Muscle of leg (tissue), 11 donors: ENCODE results near the gene MARCHF9. TPM values are rescaled to one million over a fixed set of nuclear protein-coding genes. Genes with fewer than 3 reads are reported as not detected.

Source experiments
- DNase-seq: peaks from one replicate; pipeline ENCODE4 v3.0.0; 2013
- H3K27ac ChIP-seq: one replicate; pipeline ENCODE4 v1.5.1; 2013; ENCODE audit warnings: mild to moderate bottlenecking, low read length, control low read depth
- H3K27me3 ChIP-seq: one replicate; pipeline ENCODE4 v1.6.1; 2013; ENCODE audit warnings: low read length; ENCODE audit not compliant: control insufficient read depth, insufficient read depth
- H3K36me3 ChIP-seq: one replicate; pipeline ENCODE4 v1.6.1; 2013; ENCODE audit warnings: low read length; ENCODE audit not compliant: control insufficient read depth, insufficient read depth
- H3K4me1 ChIP-seq: one replicate; pipeline ENCODE4 v1.6.1; 2013; ENCODE audit warnings: low read length; ENCODE audit not compliant: control insufficient read depth, insufficient read depth
- H3K4me3 ChIP-seq: one replicate; pipeline ENCODE4 v1.5.1; 2013; ENCODE audit warnings: low read length, control low read depth
- H3K9me3 ChIP-seq: replicated peaks from 2 replicates; pipeline ENCODE4 v1.6.1; 2013; ENCODE audit warnings: low read depth, low read length; ENCODE audit not compliant: control insufficient read depth
- WGBS: methylation state at CpG from one replicate; pipeline ENCODE4 v1.1.5; 2013; ENCODE audit warnings: missing lambda C conversion rate; ENCODE audit not compliant: insufficient coverage; 5-methylcytosine and 5-hydroxymethylcytosine counted together
- polyA plus RNA-seq, 8 donors: library from polyadenylated mRNA; unstranded; fragments of 120-200 nt; gene quantifications; one replicate each; pipeline versions ENCODE4 v1.2.1 to v1.2.3, GENCODE V29; 2013; ENCODE audit warnings: inconsistent platforms in 1 of 8, low replicate concordance in 1 of 8; ENCODE audit not compliant: insufficient read length in 8 of 8, insufficient read depth in 1 of 8
- total RNA-seq: library from RNA; stranded (reverse); fragments of 120-200 nt; gene quantifications from one replicate; pipeline ENCODE4 v1.2.4, GENCODE V29; 2013

The MARCHF9 gene
- total and polyA plus RNA-seq, 9 donors: 5.6 to 12.0 (median 7.3) TPM

DNA sequence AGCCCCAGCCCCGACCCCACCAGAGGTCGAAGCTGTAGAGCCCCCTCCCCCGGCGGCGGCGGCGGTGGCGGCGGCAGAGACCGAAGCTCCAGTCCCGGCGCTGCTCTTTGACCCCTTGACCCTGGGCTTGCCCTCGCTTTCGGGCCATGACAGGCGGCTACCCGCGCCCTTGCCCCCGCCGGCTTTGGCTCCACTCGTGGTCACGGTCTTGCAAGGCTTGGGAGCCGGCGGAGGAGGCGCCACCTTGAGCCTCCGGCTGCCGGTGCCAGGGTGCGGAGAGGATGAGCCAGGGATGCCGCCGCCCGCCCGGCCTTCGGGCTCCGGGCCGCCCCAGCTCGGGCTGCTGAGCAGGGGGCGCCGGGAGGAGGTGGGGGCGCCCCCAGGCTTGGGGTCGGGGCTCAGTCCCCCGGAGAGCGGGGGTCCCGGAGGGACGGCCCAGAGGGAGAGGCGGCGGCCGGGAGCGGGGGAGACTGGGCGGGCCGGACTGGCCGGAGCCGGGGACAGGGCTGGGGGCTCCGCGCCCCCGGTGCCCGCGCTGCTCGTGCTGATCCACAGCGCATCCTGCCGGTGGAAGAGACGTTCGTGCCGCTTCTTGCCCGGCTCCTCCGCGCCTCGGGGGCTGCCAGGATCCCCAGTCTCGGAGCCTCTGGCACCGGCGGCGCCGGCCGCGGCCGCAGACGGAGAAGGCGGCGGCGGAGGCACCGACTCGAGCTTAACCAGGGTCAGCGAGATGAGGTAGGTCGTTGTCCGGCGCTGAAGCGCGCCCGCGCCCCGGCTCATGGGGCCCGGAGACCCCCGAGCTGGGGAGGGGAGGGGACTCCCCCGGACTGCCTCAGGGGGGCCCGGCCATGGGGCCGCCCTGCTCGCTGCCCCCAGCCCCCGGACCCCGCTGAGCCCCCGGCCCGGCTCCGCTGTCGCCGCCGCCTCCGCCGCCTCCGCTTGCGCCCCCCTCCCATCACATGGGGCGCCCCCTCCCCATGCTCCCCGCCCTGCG is 17.1 kb upstream of the MARCHF9 start:
- Histone ChIP-seq H3K27me3 (peaks cover 69% of the 10 kb centered on the region), H3K36me3 (peaks cover 3% of the 10 kb centered on the region), H3K9me3 (no peaks in the 10 kb centered on the region), H3K4me3 (peak overlapping the region; percentile 40), H3K4me1 (peaks cover 60% of the 10 kb centered on the region), H3K27ac (no peak overlapping the region)
- peak; percentile 54 for DNase-seq
- 11% methylated on average over 84 of the region's 110 CpGs for WGBS

DNA sequence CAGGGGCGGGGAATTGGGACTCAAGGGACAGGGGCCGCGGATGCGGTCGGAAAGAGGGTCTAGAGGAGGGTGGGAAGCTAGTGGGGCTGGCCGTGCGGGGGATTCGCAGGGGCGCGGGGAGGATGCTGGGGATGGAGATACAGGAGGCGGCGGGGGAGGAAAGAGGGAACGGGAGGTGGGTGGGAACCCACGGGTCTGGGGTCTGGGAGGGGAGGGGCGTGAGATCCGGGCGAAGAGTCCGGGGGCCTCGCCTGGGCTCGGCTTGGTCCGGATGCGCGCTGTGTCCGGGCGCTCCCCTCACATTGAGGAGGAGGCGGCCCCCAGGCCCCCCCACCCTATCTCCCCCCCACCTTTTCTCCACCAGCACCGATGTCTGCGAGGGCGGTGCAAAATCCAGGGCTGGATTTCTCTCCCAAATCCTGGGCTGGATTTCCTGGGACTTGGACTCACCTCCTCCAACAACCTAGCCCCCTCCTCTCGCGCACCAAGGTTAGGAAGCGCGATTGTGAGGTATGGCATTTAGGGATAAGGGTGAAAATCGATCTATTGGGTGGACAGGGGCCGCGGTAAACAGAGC is 16.2 kb upstream of the MARCHF9 start, which contains the start of gene AGAP2:
Gene AGAP2 (minus strand): TSS at position 82 of the 577 bp plus-strand sequence. CDS start 496 bp downstream, outside the sequence.
- under 1% methylated on average over 13 of the region's 36 CpGs for WGBS

DNA sequence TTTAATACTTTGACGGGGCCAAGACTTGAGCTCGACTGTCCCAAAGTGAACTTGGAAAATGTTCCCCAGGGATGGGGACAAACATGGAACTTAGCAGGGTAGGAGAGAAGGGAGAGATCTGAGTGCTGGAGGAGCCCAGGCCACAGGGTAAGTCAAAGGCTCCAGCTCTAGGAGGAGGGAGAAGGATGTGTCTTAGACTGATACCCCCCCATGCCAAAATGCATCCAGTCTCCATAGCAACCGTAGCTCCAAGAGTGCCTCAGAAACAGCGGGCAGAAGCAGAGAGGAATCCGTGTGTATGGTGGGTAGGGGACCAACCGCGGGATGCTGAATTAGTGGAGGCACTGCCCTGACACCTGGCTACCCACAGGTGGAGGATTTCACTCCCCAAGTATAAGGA is 15.5 kb upstream of the MARCHF9 start:
- Histone ChIP-seq H3K27me3 (peaks cover 67% of the 10 kb centered on the region), H3K9me3 (no peaks in the 10 kb centered on the region), H3K36me3 (no peaks in the 10 kb centered on the region), H3K4me3 (no peak overlapping the region), H3K27ac (no peak overlapping the region), H3K4me1 (peaks cover 49% of the 10 kb centered on the region)
- no CpG with 5 or more reads among the region's 7 CpGs for WGBS
- peak; percentile 40 for DNase-seq

More for the DNA sequence above, 16.2 kb upstream of the MARCHF9 start, which contains the start of gene AGAP2:
- no peak within 1 kb of the TSS for H3K27ac ChIP-seq
- H3K4me3 ChIP-seq: peak within 1 kb of the TSS; percentile 43
- H3K4me1 ChIP-seq: peaks cover 52% of the 10 kb centered on the region
- H3K27me3 ChIP-seq: peaks cover 69% of the 10 kb centered on the region
- no peaks in the 10 kb centered on the region for H3K9me3 ChIP-seq
- peak; percentile 79 for DNase-seq
- no peaks in the 10 kb centered on the region for H3K36me3 ChIP-seq

DNA sequence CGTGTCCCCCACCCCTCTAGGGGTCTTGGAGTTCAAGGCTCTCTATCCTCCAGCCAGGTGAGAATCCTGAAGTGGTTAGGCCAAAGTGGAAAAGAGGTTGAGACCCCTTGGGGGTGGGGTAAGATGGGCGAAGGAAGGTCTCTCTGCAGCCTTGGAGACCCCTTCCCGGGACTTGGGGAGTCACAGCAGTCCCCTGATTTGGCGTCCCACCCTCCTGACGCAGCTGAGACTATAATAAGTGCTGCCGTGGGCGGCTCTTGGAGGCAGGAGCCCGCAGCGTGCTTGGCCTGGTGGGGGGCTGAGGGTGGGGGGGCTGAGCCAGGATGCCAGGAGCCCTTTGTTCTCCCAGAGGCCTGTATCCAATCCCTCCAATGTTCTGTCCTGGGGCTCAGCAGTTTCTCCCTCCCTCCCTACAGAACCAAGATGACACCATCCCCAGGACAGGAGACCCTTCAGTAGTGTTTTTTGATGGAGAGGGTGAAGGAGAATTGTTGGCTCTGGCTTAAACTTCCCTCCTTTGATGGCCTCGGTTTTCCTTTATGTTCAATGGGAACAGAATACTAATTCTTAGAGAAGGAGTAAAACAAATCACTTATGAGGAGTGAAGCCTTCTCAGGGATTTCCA is 14.9 kb upstream of the MARCHF9 start:
- no peaks in the 10 kb centered on the region for H3K9me3 ChIP-seq
- DNase-seq: no peak
- H3K4me1 ChIP-seq: peaks cover 43% of the 10 kb centered on the region
- H3K27ac ChIP-seq: no peak overlapping the region
- no peaks in the 10 kb centered on the region for H3K36me3 ChIP-seq
- H3K4me3 ChIP-seq: no peak overlapping the region
- WGBS: 50% methylated on average over 2 of the region's 10 CpGs
- H3K27me3 ChIP-seq: peaks cover 67% of the 10 kb centered on the region

DNA sequence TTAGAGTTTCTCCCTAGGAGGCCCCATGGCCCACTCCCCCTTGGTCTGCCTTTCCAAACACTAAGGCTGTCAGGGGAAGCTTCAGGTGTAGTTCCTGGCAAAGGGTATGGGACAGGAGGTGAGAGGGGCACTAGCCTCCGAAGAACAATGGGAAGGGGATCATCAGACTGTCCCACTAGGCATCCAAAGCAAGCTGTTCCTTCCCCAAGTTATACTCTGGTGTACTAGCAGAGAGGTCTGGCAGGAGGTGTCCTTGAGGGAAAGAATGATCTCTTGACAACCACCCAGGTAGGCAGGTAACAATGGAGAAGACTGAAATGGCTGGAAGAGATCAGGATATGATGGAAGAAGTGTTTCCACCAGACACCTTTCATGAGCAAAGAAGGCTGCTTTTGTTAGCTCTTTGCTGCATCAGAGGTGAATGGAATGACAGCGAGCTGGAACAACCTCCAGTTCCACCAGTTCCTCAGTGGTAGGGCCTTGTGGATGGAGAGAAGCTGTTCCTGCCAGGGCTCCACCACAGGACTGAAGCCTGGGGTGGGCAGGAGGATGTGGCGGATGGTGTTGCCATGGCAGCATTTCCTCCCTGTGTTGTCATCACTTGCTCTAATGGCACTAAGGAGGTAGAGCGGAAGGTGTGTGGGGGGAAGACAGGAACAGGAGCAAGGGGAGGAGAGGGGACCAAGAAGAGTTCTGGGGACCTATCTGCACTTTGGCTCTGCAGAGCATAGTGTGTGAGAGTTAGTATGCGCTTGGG is 14.1 kb upstream of the MARCHF9 start:
- Histone ChIP-seq H3K4me1 (peaks cover 41% of the 10 kb centered on the region), H3K36me3 (peaks cover 1% of the 10 kb centered on the region), H3K9me3 (no peaks in the 10 kb centered on the region), H3K27me3 (peaks cover 59% of the 10 kb centered on the region), H3K4me3 (no peak overlapping the region), H3K27ac (no peak overlapping the region)
- DNase-seq: no peak
- WGBS: 32% methylated on average over 3 of the region's 5 CpGs

DNA sequence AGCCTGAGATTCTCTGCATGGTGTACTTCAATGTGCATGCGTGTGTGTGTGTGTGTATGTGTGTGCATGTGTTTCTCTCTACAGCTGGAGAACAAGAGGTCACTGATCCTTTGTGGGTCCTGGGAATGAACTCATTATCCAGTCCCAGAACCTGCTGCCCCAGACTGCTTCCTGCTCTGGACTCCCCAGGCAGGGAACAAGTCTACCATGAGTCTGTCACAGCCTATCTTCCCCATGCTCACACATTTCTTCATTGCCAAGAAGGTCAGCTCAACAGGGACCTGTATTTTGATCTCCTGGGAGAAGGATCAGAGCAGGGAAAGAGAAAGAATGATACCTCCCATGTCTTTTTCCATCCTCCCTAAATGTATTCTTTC is 13.5 kb upstream of the MARCHF9 start:
- peak overlapping the region; percentile 25 for H3K27ac ChIP-seq
- H3K4me1 ChIP-seq: peaks cover 35% of the 10 kb centered on the region
- H3K4me3 ChIP-seq: no peak overlapping the region
- H3K36me3 ChIP-seq: peaks cover 6% of the 10 kb centered on the region
- peaks cover 54% of the 10 kb centered on the region for H3K27me3 ChIP-seq
- no CpG with 5 or more reads among the region's 1 CpG for WGBS
- no peaks in the 10 kb centered on the region for H3K9me3 ChIP-seq
- peak; percentile 47 for DNase-seq

DNA sequence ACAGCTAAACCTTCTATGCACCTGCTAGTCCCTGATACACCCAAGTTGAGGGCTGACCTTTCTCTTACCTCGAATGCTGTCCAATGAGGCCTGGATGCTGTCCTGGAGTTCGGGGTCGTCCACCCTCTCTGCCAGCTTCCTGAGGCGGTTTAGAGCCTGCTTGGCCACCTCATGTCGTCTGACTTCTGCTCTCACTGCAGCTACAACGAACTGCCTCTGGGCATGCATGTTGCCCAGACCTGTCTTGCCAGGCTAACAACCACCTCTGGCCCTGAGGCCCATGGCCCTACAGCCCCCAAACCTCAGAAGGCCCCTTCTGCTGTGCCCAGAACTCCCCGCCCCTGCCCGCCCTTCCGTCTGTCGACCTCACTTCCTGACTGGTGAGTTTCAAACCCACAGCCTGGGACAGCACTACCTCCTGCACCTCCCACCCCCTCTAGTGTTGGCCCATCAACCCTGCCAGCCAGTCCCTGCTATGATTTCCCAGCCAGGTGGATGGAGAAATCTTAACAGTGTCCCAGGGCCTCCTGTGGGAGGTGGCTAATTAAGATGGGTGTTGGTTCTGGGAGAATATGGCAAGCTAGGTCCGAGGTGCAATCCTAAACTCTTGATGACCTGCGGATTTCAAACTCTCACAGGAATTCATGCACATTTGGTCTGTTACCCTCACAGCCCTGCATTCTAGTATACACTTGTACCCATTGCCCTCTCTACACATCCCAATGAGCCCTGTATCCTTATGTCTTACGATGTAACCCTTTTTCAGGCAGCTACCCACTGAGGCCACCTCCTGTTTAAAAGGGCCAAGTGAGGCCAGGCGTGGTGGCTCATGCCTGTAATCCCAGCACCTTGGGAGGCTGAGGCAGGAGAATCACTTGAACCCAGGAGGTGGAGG is 12.8 kb upstream of the MARCHF9 start:
- peaks cover 12% of the 10 kb centered on the region for H3K36me3 ChIP-seq
- H3K4me1 ChIP-seq: peaks cover 29% of the 10 kb centered on the region
- H3K4me3 ChIP-seq: peak overlapping the region; percentile 7
- 38% methylated on average over 14 of the region's 14 CpGs for WGBS
- peaks cover 47% of the 10 kb centered on the region for H3K27me3 ChIP-seq
- H3K9me3 ChIP-seq: no peaks in the 10 kb centered on the region
- H3K27ac ChIP-seq: peak overlapping the region; percentile 25
- DNase-seq: no peak

DNA sequence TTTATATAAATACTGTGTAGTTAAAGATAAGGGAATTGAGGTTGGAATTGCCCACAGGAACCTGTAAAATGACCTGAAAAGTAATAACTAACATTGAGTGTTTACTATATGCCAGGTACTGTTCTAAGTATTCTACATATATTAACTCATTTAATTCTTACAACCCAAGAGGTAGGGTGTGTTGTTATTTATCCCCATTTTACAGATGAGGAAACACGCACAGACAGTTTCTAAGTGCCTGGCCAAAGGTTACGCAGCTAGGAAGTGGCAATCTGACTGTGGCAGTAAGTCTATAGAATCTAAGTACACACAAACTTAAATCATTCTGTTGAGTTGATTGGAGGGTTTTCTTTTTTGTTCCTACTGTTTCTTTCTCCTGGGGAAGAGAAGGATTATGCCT is 11.1 kb upstream of the MARCHF9 start:
- no peak for DNase-seq
- H3K4me3 ChIP-seq: no peak overlapping the region
- WGBS: no CpG with 5 or more reads among the region's 2 CpGs
- H3K27ac ChIP-seq: no peak overlapping the region
- no peaks in the 10 kb centered on the region for H3K9me3 ChIP-seq
- peaks cover 20% of the 10 kb centered on the region for H3K4me1 ChIP-seq
- H3K27me3 ChIP-seq: peaks cover 33% of the 10 kb centered on the region
- H3K36me3 ChIP-seq: peaks cover 27% of the 10 kb centered on the region

DNA sequence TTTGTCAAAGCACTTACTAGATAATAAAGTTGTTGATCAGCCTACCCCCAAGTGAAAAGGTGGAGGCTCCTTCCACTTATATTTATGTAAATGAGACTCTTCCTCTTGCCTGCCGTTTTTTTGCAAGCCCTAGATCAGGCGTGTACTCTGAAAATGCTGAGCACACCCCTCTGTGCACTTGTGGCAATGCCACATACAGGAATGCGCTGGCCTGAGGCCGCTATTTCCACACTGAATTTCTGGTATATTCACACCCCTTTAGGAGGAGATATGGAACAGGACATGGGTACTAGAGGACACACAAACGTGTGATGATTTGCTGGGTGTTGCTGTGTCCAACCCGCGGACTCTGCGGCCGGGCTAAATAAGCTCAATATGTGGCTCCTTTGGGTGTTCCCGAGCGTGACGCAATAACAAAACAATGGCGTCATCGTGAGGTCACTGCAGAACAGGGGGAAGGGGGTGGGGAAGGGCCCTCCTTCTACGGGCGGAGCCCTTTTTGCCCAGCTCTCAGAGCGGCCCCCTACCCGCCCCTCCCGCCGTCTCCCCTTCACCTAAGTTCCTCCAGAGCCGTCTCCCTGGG is 10.6 kb upstream of the MARCHF9 start:
- Histone ChIP-seq H3K4me1 (peaks cover 14% of the 10 kb centered on the region), H3K27ac (peak overlapping the region; percentile 97), H3K36me3 (peaks cover 32% of the 10 kb centered on the region), H3K4me3 (peak overlapping the region; percentile 80), H3K9me3 (no peaks in the 10 kb centered on the region), H3K27me3 (peaks cover 28% of the 10 kb centered on the region)
- 11% methylated on average over 9 of the region's 21 CpGs for WGBS
- DNase-seq: no peak
